SK-N-SH treated with all-trans-retinoic acid at 6 μM for 48 hours (cell line): Measurements from ENCODE around the gene PADI3.

Experiments used
- ARNTL ChIP-seq: fragments of 450-650 bp; formaldehyde crosslinking; IDR thresholded peaks from 2 replicates; pipeline ENCODE4 v1.5.0; 2020; ENCODE audit warnings: low read depth, mild to moderate bottlenecking, moderate library complexity, borderline replicate concordance
- BACH2 ChIP-seq: fragments of 250-450 bp; sonication (Bioruptor Pico); IDR thresholded peaks from 2 replicates; pipeline ENCODE4 v1.9.0; 2021; ENCODE audit warnings: mild to moderate bottlenecking, borderline replicate concordance
- CSRNP3 ChIP-seq: fragments of 250-450 bp; sonication (Bioruptor Pico); IDR thresholded peaks from 2 replicates; pipeline ENCODE4 v1.5.1; 2021; ENCODE audit warnings: mild to moderate bottlenecking, moderate library complexity
- RARB ChIP-seq: fragments of 250-450 bp; sonication (Bioruptor Pico); IDR thresholded peaks from 2 replicates; pipeline ENCODE4 v1.8.0; 2021; ENCODE audit warnings: mild to moderate bottlenecking, moderate library complexity
- SNAI2 ChIP-seq: fragments of 250-450 bp; sonication (Bioruptor Pico); IDR thresholded peaks from 2 replicates; pipeline ENCODE4 v1.5.0; 2020; ENCODE audit warnings: mild to moderate bottlenecking, moderate library complexity
- TCF4 ChIP-seq: fragments of 250-450 bp; sonication (Bioruptor Pico); IDR thresholded peaks from 2 replicates; pipeline ENCODE4 v1.8.0; 2021; ENCODE audit warnings: mild to moderate bottlenecking, moderate library complexity, borderline replicate concordance
- TOX ChIP-seq: fragments of 250-450 bp; sonication (Bioruptor Pico); IDR thresholded peaks from 2 replicates; pipeline ENCODE4 v1.8.0; 2021; ENCODE audit warnings: mild to moderate bottlenecking, moderate library complexity, borderline replicate concordance
- TSHZ2 ChIP-seq: fragments of 250-450 bp; sonication (Bioruptor Pico); IDR thresholded peaks from 2 replicates; pipeline ENCODE4 v1.5.0; 2020; ENCODE audit warnings: mild to moderate bottlenecking, moderate library complexity
- ZC3H10 ChIP-seq: fragments of 250-450 bp; sonication (Bioruptor Pico); IDR thresholded peaks from 2 replicates; pipeline ENCODE4 v1.5.1; 2021; ENCODE audit warnings: mild to moderate bottlenecking, moderate library complexity
- ZFP3 ChIP-seq: fragments of 250-450 bp; sonication (Bioruptor Pico); IDR thresholded peaks from 2 replicates; pipeline ENCODE4 v1.5.0; 2020; ENCODE audit warnings: mild to moderate bottlenecking, moderate library complexity
- ZFP30 ChIP-seq: fragments of 450-650 bp; formaldehyde crosslinking; IDR thresholded peaks from 2 replicates; pipeline ENCODE4 v1.5.0; 2022; ENCODE audit warnings: mild to moderate bottlenecking, moderate library complexity
- ZNF565 ChIP-seq: fragments of 450-650 bp; formaldehyde crosslinking; conservative IDR thresholded peaks from 2 replicates; pipeline ENCODE4 v1.5.0; 2020; ENCODE audit warnings: low read depth, mild to moderate bottlenecking, moderate library complexity
- TF ChIP-seq, protein P1 (sequence below): fragments of 250-450 bp; sonication (Bioruptor Pico); IDR thresholded peaks from 2 replicates; pipeline ENCODE4 v1.8.0; 2020; ENCODE audit warnings: mild to moderate bottlenecking, moderate library complexity, borderline replicate concordance

GRCh38 chr1:17230106-17230505 lies 18.8 kb upstream of the PADI3 start:
- TF ChIP-seq, protein P1, sequence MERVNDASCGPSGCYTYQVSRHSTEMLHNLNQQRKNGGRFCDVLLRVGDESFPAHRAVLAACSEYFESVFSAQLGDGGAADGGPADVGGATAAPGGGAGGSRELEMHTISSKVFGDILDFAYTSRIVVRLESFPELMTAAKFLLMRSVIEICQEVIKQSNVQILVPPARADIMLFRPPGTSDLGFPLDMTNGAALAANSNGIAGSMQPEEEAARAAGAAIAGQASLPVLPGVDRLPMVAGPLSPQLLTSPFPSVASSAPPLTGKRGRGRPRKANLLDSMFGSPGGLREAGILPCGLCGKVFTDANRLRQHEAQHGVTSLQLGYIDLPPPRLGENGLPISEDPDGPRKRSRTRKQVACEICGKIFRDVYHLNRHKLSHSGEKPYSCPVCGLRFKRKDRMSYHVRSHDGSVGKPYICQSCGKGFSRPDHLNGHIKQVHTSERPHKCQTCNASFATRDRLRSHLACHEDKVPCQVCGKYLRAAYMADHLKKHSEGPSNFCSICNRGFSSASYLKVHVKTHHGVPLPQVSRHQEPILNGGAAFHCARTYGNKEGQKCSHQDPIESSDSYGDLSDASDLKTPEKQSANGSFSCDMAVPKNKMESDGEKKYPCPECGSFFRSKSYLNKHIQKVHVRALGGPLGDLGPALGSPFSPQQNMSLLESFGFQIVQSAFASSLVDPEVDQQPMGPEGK: no peak
- TF ChIP-seq ARNTL (CRISPR knock-in tag): no peak
- TF ChIP-seq SNAI2 (CRISPR knock-in tag): no peak
- TF ChIP-seq CSRNP3 (CRISPR knock-in tag): no peak
- no peak for TF ChIP-seq TSHZ2
- TF ChIP-seq RARB (CRISPR knock-in tag): no peak
- no peak for TF ChIP-seq ZC3H10 (CRISPR knock-in tag)
- no peak for TF ChIP-seq ZFP30
- TF ChIP-seq TOX (CRISPR knock-in tag): no peak
- TF ChIP-seq BACH2 (CRISPR knock-in tag): no peak
- no peak for TF ChIP-seq ZFP3 (CRISPR knock-in tag)
- no peak for TF ChIP-seq ZNF565 (CRISPR knock-in tag)
- TF ChIP-seq TCF4 (CRISPR knock-in tag): no peak
